ENCODE measurements around the gene PABPN1.
"Not testable (repeated sequence)": the region's sequence is repeated elsewhere in the genome, so short reads cannot be mapped to it uniquely, and the experiment has no call there.

Gene PABPN1, protein sequence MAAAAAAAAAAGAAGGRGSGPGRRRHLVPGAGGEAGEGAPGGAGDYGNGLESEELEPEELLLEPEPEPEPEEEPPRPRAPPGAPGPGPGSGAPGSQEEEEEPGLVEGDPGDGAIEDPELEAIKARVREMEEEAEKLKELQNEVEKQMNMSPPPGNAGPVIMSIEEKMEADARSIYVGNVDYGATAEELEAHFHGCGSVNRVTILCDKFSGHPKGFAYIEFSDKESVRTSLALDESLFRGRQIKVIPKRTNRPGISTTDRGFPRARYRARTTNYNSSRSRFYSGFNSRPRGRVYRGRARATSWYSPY
- 32.5 reads per million, percentile 58 among the genes with 10 or more reads in this experiment for total RNA-seq

DNA sequence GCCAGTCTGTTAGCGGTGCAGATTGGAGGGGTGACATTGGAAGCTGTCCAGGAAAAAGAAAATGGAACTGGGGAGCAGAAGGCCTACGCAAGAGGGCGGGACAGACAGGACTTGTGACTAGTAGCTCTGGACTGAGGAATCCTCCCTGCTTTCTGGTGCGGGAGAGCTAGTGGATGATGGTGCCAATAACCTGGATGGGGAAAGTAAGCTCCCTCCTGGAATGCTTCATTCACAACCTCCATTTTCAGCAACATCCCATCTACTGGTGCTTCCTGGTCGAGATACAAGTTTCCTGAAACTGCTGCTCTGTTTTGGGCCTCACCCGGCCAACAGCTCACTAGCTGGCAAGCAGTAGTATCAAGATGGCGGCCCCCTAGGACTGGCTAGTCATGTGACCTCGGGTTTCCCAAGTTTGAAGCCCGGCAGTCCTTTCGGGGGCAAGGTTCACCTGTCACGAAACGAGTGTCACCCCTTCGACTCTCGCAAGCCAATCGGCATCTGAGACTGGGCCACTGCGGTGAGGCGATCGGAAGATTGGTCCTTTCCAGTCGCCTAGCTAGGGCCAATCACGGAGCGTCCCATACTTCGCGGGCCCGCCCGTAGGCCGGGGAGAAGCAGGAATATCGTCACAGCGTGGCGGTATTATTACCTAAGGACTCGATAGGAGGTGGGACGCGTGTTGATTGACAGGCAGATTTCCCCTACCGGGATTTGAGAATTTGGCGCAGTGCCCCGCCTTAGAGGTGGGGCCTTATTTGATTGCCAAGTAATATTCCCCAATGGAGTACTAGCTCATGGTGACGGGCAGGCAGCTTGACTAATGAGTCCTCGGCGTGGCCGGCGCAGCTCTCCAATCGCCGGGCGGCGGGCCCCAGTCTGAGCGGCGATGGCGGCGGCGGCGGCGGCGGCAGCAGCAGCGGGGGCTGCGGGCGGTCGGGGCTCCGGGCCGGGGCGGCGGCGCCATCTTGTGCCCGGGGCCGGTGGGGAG, at the start of gene PABPN1:
TSS of gene PABPN1 (plus strand) at position 874 of the 988 bp plus-strand sequence. CDS start at position 887, 13 bp downstream.
- peak; percentile 95 for DNase-seq

DNA sequence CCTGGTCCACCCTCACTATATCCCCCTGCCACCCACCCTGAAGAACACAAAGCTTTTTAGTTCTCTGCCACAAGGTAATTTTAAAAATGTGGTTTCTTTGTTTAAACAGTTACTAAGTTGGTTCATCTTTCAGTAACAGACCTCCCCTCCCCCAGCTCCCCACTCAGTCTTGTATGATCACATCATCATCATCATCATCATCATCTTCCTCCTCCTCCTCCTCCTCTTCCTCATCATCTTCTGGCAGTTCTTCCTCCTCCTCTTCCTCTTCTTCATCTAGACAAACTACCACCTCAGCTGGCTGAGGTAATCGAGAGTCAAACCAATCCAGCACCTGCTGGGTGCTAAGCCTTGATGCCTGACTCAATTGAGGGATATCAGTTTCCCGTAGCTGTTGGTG, 45.8 kb upstream of the PABPN1 start:
- no peak for DNase-seq

DNA sequence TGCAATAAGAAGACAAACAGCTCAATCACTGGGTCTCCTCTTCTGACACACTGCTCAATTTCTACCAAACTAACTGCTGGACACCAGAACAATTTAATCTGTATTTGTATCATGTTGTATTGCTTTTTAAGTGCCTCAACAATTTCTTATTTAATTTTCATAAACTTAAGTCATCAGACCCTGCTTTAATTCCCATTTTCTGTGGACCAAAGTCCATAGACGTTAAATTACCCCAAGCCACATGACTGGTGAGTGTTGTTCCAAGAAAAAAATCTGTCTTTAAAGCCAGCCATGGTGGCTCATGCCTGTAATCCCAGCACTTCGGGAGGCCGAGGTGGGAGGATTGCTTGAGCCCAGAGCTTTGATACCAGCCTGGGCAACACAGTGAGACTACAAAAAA, 44.1 kb upstream of the PABPN1 start:
- DNase-seq: no peak

DNA sequence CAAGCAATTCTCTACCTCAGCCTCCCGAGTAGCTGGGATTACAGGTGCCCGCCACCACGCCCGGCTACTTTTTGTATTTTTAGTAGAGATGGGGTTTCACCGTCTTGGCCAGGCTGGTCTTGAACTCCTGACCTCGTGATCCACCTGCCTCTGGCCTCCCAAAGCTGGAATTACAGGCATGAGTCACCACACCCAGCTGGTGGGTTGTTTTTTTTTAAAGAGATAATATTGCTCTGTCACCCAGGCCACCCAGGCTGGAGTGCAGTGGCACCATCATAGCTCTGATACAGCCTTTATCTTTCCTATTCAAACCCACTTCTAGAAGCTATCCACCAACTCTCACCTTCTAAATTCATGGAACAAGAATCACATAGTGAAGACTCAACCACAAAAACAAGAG, 43.3 kb upstream of the PABPN1 start:
- DNase-seq: not testable (repeated sequence)

DNA sequence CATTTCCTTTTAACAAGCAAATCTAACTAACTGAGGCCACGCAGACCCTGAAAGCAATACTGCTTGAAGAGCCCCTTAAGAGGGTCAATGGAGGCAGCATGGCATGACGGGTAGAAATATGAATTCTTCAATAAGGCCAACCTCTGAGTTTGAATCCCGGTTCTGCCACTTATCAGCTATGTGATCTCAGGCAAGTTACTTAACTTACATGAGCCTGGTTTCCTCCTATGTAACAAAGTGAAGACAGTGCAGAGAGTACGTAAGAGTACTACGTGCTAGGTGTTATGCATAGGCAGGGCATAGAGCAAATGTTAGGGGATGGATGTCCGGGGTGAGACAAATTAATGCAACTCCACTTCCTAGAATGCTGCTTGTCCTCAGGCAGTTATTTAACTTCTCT, 40.0 kb upstream of the PABPN1 start:
- DNase-seq: no peak

DNA sequence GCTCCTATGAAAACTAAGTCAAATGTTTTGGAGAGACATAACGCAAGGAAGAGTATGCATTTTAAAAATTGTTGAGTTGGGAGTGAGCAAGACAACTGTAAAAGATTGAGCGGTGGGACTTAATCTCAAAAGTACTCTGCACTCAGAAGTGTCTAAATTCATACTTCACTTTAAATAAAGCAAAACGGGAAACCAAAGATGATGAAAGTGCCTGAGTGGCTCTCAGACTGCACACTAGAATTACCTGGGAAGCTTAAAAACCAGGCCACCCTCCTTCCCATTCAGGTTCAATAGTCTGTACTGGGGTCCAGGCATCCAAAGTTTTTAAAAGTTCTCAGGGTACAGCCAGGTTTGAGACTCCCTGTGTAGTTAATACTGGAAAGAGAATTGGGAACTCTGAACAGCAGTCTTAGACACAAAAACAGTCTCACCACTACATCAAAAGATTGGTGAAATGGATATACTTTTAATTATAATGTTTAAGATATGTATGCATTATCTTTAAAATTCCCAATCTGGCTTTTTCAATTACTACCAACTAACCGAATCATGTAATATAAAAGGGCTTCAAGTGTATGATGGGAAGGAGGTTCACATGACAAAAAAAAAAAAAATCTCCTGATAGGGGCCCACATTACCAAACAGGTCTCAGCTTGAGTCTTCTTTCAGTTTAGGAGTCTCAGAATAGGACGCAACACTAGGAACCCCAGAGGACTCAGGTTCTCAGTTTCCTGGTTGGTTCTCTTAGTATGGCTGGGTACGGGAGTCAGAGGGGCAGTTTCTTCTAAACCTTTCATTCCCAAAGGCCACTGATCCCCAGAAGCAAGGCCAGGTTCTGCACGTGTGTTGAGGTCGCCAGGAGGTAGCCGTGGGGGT, 36.4 kb upstream of the PABPN1 start:
- DNase-seq: no peak

DNA sequence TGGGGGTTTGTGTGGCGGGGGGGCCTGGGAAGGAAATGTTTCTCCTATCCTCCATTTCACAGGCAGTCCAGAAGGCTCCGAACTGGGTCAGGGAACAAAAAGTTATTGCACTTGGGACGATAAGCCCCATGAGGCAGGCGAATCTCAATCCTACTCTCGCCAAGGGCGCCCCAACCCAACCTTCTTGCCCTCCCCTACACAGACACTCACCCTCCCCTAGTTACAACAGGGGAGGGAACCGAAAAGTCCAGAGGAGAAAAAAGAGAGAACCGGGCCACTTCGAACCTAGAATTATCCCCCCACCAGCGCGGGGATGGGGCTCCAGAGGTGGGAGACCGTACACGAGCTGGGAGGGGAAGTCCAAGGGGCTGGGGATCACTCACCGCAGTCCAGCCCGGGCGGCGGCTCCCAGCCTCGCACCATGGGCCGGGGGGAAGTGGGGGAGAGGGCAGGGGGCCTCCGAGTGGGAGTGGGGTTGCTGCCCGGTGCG, 35.7 kb upstream of the PABPN1 start:
- no peak for DNase-seq

DNA sequence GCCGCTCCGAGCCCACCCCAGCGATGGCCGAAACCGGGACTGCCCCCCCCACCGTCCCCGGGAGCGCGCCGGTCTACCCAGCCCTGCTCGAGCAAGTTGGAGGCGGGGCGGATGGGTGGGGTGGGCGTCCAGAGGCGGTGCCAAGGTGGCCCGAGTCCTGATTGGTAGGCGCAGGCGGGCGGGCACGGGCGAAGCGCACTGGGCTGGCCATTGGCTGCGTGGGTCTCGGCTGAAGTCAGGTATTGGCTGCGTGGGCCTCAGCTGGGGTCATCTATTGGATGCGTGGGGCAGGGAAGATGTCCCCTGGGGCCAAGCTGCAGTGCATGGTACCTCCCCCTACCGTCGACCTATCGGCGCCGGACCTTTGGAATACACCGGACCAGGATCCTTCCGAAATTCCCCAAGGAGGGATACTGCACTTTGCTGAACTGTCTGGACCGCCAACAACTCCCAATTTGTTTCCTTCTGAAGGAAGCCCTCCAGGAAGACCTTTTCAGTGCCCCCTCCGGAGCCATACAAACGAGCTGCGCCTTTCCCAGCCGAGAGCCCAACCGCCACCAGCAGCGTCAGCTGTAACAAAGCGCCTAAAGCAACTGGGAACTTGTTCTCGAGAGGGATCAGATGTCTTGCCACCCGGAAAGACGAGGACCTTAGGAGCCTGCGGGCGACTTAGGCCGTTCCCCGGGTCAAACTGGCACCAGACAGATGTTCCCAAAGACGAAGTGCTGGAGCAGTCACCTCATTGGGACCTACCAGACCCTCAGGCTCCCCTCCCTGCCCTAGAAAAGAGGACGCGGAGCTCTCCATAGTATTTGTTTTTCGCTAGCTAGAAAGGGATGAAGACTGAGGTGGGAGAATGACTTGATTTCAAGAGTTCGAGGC, 35.0 kb upstream of the PABPN1 start, which contains the start of gene HOMEZ:
TSS of gene HOMEZ (minus strand) at position 113 of the 882 bp plus-strand sequence. CDS start 180 bp downstream, outside the sequence.
- peak; percentile 96 for DNase-seq

DNA sequence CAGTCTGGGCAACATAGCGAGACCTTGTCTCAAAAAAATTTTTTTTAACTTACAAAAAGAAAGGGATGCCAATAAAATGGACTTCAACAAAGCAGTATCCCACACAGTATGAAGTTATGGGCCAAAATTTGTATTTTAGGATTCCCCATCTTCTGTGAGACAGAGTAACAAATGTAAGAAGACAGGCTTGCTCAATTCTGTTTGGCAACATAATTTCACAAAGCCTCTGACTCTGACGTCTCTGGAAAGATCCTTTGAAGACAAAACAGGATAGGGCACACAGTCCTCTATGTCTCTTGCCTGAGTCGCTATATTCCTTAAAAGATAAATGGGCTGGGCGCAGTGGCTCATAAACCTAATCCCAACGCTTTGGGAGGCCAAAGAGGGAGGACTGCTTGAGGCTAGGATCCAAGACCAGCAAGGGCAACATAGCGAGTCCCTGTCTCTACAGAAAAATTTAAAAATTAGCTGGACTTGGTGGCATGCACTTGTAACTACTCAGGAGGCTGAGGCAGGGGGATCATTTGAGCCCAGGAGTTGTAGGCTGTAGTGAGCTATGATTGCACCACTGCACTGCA, 34.3 kb upstream of the PABPN1 start:
- DNase-seq: no peak

DNA sequence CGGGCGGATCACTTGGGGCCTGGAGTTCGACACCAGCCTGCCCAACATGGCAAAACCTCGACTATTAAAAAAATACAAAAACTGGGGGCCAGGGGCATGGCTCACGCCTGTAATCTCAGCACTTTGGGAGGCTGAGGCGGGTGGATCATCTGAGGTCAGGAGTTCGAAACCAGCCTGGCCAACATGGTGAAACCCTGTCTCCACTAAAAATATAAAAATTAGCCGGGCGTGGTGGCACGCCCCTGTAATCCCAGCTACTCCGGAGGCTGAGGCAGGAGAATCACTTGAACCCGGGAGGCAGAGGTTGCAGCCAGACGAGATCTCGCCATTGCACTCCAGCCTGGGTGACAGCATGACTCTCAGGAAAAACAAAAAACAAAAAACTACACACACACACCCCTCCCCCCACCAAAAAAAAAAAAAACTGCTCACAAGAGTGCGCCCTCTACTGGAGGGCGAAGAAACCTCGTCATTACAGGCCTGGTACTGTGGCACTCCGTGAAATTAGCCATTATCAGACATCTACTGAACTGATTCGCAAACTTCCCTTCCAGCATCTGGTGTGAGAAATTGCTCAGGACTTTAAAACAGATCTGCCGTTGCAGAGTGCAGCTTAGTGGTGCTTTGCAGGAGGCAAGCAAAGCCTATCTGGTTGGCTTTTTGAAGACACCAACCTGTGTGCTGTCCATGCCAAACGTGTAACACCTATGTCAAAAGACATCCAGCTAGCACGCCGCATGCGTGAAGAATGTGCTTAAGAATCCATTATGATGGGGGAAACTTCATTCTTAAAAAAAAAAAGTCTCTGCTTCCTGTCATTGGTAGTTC, 26.3 kb upstream of the PABPN1 start:
- DNase-seq: peak; percentile 40

DNA sequence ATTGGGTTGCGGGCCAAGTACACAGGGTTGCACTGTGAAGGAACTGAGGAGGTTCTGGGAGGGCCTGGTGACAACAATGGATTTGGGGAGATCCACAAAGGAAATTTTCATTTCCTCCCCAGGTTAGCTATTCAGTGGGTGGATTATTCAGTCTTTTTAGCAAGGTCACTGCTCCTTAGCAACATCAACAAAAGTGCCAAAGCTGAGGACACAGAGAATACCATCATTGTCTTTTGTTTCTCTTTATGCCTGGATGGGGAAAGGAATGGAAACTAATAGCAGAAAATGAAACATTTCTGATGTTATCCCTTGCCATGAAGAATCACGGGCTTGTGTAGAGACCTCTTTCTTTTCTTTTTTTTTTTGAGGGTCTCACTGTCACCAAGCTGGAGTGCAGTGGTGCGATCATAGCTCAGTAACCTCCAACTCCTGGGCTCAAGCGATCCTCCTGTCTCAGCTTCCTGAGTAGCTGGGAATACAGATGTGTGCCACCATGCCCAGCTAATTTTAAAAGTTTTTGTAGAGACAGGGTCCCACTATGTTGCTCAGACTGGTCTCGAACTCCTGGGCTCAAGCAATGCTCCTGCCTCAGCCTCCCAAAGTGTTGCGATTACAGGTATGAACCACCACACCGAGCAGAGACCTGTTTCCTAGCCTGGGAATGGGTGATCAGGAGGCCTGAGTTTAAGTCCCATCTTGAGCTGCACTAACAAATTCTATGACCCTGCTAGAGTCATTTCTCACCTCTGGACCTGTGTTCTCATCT, 25.1 kb upstream of the PABPN1 start:
- DNase-seq: no peak

DNA sequence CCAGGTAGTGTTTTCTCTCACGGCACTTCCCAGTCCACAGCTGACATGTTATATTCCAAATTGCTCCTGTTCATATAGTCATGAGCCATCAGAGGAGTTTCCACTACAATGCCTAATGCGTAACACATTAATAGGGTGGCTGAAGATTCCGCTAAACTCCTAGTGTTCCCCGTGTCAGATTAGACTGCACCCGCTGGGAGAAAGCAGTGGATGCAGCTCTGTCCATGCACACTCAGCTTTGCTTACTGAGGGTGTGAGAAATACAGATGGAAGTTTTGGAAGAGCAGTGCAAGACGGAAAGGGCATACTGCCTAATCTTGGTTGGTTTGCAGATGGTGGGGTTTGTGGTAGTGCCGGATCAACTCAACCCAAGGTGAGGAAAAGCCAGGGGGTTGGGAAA, 24.2 kb upstream of the PABPN1 start:
- DNase-seq: no peak

DNA sequence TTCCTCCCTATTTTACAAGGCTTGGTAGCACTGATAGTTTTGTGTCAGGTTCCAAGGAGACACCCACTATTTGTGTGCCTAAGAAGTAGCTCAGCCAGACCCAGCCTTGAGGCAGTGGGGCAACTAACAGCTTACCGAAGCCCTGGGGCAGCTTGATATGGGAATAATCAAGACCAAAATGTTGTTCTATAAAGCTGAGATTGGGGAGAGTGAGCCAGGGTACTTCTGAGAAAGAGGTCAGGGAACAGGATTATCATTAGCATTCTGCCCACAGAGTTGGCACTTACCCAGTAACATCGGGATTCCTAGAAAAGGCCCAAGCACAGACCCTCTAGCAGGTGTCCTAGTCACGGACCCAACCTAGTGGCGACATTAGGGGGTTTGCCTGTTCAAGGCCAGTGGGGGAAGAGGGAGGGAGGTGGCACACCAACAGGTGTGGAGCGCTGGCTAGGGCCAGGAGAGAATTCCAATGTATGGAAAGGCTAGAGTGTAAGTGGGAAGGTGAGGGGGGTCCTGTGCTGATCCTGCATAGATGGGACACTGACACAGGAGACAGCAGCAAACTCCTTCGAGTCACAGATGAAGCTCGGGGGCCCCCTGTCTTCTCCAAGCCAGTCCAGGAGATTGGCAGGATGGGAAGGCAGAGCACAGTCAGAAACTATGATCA, 23.5 kb upstream of the PABPN1 start:
- no peak for DNase-seq

DNA sequence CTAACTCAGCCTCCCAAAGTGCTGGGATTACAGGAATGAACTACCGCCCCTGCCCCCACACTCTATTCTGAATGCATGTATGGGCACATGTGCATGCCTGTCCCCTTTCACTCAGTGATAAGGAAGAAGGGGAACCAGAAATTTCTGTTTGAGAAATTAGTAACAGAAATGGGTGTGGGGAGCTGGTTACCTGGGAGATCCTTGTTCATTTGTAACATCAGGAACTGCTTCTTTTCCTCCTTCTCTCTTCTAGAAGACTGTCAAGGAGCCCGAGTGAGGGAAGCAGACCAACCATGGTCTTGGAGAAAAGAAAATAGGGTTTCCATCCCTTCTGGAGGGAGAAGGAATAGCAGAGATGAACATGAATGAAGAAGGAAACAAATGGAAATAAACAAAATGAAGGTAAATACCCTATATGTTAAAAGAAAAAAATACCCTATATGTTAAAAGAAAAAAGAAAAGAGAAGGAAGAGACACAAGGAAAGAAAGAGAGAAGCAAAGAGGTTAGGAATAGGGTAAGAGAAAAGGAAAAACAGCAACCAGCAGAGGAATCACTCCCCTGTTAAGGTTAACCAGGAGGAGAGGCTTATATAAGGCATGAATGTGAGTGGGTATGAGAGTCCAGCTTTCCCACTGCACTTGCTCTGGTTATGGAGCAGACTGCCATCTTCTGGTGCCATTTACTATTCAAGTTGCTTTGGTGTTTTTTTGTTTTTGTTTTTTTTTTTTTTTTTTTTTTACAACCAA, 21.9 kb upstream of the PABPN1 start:
- no peak for DNase-seq

DNA sequence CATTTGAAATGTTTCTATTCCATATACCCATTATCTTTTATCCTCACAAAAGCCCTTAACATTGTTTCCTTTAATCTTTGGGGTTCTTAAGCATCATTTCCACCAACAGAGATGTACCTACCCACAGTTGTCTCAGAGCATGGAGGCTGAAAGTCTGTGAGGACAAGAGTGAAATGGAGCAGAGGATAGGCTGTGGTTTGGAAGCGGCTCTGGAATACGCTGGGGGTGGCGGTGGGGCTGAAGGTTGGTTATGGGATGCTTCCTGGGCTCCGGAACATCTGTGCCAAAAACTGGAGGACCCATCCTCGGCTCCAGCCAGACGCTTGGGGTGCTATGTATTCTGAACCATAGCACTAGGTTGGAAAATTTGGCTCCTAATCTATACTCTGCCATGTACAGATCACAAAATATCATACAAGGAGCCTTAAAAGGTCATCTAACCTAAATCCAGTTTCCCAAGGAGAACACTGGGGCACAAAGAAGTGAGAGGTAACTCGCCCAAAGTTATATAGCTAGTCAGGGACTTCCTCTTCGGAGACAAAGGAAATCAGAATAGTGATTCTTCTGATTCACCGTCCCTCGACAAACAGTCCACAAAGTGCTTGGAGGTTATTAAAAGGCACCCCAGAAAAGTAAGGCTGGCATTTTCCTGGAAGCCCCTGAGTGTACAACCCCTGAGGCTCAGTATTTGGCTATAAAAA, 21.1 kb upstream of the PABPN1 start:
- DNase-seq: no peak

DNA sequence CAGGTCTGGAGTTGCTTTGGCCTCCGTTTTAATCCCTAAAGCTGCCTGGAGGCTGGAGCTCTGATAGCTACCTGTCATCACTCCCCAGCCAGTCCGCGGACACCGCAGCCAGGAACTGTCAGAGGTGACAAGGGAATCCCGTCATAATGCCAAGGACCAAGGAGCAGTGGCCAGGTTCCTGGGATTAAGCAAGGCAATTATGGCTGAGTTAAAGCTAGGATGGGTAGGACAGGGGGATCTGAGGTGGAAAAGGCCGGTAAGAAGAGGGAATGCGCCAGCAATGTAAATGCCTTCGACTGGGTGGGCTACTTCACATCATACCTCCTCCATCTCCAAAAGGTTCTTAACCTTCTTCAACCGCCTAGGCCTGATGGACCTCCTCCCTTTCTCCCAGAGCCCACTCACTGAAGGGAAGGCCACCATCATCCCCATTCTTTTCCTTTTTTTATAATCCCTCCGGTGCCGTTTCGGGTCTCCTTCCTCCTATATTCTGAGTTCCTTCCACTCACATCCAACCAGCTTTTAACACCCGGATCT, 20.5 kb upstream of the PABPN1 start:
- peak; percentile 19 for DNase-seq

All from effector CD4-positive, alpha-beta T cell (primary cell).